GM19324 (cell line): ENCODE measurements around the gene TTLL7.

Source experiments
- ATAC-seq: cut with Tn5 transposase; IDR thresholded peaks from one replicate; pipeline ENCODE4 v1.9.1; 2021; ENCODE audit warnings: mild to moderate bottlenecking, moderate library complexity; ENCODE audit not compliant: unreplicated experiment, low FRiP score

The TTLL7 gene

DNA sequence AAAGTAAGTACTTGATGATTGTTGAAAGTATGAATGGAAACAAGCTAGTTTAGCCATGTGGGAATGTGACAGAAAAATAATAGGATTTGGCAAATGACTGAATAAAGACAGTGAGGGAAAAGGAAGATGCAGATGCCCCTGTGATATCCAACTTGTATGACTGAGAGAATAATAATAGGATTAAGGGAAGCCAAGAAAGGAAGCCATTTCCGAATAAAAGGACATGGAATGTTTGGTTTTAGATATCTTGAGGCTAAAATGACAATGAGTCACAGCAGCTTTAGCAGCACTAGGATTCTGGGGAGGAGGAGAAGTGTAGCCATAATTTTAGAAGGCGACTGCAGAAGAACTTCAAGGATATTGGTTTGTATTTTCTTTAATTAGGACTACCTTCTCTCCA is 109.2 kb downstream of the TTLL7 start:
- no peak for ATAC-seq

DNA sequence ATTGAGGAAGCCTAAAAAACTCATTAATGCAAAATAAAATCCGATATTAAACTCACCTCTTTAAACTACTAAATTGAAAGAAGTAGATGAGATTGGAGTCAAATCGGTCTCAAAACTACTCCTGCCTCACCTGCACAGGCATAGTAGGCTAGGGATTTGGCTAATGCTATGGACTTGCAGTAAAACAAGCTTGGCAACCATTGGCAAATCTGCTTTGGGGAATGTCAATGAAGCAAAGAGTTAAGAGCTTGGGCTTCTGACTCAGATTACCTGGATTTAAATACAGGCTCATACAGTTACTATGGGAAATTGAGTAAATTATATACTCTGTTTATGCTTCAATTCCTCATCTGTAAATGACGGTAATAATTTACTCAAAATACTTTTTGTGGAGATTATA is 111.4 kb downstream of the TTLL7 start:
- no peak for ATAC-seq

DNA sequence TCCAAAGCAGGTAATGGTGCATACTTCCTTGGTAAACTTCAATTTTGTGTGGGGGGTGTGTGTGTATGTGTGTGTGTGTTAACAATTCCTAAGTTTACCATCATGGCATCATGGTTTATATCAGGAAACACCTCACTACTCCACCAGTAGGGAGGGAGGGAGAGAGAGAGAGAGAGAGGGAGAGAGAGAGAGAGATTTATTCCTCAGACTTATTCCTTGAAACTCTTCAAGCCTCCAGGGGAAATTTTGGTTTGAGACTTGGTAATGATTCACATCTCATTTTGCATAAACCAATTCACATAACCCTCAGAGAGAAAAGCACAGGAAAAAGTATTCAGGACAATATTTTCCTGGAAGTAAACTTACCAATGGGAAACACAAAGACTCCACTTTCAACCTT is 115.0 kb downstream of the TTLL7 start:
- ATAC-seq: no peak

DNA sequence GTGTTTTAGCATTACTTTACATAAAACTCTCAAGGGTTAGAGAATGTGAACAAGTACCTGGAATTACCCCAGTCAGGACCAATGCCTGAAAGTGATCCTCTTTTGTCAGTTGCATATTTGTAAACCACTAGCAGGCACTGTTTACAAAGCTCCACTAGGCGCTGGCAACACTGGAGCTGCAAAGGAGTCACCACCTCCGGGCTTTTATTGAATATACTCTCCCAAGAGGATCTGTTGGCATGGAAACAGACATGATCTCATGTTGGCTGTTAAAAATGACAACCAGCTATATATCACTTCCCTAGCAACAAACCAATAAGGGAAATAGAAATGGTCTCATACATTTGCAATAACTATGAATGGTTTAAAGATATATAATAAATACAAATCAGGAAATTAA is 116.0 kb downstream of the TTLL7 start:
- ATAC-seq: no peak

DNA sequence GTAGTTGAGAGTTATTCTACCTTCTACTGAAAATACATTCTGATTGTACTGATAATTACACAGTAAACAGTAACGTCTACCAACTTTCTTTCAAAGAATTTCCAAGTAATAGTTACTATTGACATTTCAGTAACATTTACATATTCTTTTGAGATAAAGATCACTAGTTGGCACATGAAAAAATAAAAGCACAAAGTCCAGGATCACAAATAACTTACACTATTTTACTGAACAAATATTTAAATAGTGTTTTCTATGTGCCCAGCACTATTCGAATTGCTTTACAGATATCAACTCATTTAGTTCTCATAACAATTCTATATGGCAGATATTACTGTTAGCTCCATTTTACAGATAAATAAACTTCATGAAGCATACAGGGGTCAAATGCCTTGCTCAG is 126.4 kb downstream of the TTLL7 start:
- ATAC-seq: no peak

DNA sequence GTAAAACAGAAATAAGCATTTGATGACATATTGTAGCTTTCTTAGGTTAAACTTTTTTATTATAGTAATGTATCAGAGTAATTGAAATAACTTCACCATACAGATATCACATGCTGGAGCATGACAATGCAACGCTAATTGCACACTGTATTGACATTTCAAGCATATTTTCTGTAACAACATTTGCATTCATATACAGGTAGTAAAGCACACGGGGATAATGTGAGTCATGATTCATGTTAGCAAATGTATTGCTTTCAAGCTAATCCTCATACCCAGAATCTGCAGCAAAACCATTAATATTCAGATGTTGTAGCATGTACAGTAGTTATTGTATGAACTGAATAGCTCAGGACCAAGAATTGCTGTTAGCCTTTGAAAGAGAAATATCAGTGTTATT is 133.9 kb downstream of the TTLL7 start:
- ATAC-seq: no peak

DNA sequence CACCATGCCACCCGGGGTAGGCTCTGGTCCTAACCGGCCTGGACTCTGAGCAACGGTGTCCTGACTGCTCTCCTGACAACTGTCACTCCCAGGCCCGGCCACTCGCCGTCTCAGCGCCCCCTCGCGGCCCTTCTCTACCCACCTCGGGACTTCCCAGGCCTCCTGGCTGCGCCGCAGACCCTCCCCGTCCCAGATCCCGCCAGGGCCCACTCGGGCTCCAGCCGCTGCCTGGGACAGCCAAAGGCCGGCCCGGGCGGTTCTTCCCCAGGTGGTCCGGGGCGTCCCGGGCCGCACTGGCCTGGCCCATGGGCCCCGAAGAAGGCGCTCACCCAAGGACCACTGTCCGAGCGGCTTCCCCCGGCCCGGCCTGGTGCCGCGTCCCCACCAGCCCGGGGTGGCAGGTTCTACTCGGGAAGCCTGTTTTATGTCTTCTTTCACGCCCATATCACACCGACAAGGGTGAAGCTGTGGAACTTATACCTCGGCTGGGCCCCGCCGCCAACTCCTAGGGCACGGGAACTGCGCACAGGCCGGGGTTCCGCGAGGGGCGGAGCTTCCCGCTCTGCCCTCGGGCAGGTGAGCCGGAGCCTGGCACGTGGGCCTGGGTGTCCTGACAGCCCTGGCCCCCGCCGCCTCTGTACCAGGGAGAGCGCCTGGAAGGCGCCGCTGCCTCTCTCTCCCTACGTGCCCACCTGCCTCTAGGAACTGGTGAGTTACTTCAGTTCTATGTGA is 138.3 kb downstream of the TTLL7 start:
- ATAC-seq: peak; percentile 93

DNA sequence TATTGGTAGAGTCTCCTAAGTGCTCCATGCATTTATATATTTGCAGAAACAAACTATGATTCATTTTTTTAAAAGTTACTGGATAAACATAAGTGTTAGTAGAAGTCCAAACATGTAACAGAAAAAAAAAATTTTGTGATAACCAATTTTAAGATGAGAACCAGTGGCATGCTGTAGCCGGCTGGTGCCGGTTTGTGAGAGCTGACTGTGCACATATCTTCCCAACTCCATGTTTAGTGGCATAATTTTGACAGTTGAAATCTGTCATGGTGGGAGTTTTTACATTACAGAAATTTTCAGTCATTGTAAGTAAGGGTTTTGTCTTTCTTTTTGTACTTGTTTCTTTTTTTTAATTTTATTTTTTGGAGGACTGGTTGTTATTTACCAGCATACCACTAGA is 141.2 kb downstream of the TTLL7 start:
- no peak for ATAC-seq

DNA sequence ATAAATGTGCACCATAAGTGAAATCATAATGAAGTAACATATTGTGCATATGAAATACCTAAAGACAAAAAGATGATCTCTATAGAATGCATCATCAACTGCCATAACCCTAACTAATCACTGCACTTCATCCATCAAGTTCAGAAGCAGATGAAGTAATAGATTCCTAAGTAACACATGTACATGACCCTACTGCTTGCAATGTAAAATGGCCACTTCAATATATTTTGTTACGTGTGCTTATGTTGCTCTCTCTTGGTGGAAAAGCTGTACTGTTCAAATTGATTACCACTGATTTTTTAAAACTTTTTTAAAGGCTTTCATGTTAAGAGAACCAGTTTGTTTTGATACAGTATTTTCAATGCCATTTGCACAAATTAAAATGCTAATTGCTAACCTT is 141.8 kb downstream of the TTLL7 start:
- no peak for ATAC-seq

DNA sequence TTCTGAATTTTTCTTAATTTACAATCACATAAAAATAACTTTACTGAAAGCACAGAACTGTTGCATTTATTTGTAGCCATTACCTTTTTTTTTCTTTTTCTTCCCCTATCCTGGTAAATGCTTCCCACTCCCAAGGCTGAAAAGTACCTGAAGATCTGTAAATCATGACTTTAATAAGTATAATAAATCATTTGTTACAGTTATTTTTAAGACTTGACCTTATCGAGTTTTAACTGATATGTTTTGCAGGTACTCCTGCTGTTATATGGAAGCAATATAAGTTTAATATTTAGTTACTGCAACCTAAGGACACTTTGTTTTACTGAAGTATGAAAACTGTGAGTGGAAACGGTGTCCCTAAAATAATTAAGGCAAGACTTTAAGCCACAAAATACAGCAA is 142.6 kb downstream of the TTLL7 start:
- no peak for ATAC-seq

DNA sequence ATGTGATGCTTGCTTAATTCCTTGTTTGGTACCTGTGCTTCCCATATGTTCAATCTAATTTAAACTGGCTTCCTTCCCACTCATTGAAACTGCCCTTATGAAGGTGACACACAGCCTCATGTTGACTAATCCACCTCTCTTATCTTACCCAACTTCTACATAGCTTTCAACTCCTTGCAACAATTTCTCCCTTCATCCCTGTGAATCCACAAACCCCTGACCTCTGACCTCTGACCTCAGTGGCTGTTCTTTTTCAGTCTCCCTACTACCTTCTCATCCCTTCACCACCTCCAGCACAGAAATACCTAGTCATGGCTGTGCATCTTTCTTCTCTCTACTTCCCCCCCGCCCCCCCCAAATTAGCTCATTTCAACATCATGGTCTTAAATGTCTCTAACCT is 144.5 kb downstream of the TTLL7 start:
- no peak for ATAC-seq

DNA sequence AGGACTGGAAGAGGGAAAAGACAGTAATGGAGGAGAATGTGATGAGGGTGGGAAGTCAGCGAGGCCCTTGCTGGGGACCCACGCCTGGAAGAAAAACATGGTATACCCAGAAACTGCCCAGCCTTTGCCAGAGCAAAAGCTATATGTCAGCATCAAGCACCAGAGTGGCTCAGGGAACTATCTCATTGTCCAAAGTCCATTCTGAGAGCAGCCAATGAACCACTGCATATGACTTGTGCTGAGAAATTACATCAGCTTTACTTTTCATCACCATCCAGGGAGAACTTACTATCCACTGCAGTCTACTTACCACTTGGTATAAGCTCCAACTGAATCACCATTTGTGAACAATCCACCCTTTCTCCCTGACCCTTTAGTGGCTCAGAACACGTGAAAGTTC is 148.1 kb downstream of the TTLL7 start:
- ATAC-seq: peak; percentile 66

DNA sequence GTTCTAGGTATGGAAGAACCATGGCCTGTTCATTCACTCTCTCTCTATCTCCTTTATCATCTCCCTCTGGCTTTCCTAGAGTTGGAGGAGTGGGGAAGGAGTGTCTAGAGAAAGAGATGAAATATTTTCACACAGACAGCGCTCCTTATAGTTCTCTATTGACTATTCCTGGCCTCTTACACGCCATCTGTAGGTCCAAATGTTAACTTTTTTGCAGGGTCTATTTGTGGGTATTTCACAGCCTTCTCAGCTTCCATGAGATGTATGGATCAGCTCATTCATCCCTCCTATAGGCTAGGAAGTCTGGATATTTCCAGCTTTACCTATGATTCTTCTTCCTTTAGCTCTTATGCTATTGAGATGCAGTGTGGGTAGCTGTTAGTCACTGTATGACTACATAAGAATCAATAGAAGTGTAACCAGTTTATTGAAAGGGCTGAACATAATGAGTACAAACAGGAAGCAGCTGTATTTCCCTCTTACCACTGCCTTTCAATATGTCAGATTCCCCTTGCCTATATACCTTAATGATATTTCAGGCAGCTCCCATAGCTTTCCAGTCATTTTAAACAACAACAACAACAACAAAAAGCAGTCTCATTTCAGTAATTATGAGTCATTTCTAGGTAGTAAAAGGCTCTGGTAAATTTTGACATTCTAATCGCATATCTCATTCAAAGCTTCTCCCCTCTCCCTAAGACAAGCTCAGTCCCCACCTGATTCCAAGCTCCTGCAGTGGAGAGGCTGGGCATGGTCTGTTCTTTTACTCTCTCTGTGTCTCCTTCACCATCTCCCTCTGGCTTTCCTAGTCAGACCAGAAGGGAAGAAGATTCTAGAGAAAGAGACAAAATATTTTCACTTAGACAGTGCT is 149.5 kb downstream of the TTLL7 start:
- ATAC-seq: peak; percentile 47

DNA sequence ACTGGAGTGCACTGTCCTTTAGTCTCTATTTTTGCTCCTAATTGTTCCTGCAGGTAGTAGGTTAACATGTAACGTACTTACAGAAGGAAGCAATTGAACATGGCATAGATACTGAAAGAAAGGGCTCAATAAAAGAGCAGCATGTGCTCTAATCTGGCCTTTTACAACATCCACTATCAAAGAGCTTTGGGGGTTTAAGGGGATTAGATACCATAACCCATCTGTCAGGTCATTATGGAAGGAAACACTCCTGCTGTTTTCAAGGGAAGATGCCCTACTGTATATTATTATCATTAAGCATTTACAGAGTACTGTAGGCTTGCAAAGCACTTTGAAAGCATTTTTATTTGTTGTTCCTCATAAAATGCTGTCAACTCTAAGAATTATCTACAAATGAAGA is 152.8 kb downstream of the TTLL7 start:
- ATAC-seq: no peak

DNA sequence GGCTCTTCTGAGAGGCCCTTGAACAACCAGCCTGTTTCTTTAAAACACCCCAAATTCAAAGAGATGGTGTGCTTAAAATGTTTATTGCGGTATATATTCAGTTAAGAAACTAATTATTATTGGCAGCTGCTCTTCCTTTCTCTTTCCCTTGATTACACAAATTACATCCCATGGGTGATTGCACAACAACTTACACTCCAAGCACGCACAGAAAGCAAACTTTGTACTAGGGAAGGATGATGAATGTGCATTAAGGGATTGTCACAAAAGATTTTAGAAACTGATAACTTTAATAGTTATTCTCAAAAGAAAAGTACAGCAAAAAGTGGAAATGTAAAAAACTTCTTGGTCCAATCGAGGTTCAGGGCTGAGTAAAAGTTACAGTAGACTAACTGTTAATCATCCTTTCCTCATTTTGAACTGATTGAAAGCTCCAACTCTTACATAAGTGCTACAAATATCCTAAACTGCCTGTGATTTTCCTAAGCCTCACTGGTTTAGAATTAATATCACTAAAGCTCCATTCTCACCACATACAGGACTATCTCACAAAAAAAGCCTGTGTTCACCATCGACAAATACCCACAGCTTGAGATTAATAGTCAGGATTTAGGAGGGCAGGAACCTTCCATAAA is 153.4 kb downstream of the TTLL7 start:
- no peak for ATAC-seq

DNA sequence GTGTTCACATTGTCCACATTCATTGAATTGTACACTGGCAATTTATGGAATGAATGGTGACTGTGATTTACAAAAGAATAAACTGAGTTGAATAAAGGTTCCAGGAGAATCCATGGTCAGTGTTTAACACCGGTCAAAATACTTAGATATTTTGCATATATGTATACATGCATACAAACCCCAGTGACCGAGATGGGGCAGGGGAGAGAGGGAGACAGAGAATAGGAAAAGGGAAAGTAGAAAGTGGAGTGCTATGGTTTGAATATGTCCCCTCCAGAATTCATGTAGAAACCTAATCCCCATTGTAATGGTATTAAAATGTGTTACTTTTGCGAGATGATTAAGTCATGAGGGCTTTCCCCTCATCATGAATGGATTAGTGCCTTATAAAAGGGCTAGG is 154.4 kb downstream of the TTLL7 start:
- ATAC-seq: no peak

DNA sequence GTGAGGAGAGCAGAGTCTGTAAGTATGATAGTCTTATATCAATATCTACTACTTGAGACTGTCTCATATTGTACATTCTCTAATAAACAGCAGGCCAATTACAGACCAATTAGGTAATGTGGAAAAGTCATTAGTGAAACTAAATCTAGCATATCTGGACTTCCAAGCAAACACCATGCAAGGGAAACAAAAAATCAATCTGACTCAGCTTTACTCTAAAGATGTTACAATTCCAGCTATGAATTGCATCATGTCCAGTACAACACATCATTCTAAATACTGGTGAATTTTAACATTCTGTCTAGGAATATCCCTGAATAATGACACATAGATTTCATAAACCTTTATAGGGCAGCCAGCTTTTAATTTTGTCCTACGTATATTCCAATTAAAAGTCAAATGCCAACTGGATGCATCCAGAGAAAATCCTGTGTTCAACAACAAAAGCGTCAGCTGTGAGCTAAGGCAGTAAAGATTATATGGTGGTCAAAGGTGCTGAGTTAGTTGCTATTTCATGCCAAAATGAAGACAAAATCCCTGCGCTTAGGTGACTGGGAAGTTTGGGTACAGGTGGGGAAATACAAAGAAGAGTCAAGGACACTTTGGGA is 159.3 kb downstream of the TTLL7 start:
- ATAC-seq: no peak

DNA sequence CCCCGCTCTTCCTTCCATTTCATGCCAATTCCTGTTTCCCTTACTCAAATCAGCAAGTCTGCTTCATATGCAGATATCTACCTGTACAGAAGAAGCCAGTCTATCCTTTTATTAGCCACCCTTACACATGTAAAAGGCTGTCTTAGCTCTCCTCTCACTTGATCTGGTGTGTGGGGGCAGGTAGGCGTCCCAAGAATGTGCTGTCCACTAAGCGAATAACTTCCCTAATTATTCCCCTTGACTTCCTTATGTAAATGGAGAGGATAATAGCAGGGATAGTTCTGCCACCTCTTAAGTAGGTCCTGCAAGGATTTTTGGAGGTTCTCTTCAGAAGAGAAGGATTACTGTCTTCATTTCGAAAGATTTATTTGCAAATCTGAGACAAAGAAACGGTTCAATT is 160.4 kb downstream of the TTLL7 start:
- no peak for ATAC-seq

DNA sequence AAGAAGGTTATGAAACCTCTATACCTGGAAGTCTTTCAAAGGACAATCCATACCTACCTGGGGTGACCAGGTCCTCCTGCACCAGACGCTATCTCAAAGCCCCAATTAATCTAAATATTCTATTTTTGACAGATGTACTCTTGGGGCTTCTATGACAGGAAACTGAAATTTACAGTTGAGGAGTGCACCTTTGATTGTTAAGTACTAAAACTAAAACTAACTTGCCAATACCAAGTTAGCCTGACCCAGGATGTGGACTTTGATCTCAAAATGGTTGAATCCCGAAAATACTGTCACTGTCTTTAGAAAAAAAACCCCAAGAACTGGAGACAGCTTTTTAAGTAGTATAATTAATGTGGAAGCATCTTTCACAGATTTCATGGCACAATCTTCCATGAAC is 162.4 kb downstream of the TTLL7 start:
- ATAC-seq: peak; percentile 61

DNA sequence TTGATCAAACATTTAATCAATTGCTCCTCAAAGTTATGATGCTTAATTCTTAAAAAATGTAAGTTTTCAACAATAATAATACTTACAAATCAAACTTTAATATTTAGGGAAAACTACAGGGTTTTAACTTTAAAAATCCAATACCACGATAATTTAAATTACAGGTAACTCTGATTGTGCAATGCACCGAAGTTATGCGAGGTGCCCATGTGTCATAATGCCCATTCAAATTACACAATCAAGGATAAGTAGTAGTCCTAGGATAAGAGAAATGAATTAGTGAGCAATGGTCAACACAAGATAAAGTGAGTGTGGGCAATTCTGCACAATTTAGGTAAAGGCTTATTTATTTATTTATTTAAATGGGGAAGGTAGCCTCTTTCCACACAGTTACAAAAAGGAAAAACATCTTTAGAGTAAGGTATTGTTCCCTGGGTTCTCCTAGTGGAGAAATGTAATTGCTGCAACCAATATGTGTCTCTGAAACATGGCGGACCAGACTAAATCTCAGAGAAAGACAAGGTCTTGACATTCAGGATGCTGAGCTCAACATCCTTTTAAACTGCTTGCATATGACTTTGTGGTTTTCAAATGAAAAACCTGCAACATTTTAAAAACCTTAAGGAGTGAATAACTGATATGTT is 164.2 kb downstream of the TTLL7 start:
- ATAC-seq: no peak

DNA sequence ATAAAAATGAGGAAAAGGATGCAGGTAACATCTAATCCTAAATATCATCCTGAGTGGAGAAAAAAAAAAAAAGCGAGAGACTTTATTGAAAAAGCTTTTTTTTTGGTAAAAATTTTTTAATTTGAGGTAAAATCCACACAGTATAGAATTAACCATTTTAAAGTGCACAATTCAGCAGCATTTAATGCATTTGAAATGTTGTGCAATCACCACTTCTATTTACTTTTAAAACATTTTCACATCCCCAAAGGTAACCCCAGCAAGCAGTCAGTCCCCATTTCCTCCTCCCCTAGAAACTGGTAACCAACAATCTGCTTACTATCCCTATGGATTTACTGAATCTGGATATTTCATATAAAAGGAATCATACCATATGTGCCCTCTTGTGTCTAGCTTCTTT is 166.7 kb downstream of the TTLL7 start:
- ATAC-seq: no peak
